ENCODE results near the gene MAOA. TPM values are rescaled to one million over a fixed set of nuclear protein-coding genes. Genes with fewer than 3 reads are reported as not detected.

The MAOA gene
- total RNA-seq, 1 donor from 2014 or later: 0.30 TPM

GRCh38 chrX:43641691-43642090 lies 14.4 kb upstream of the MAOA start:
- no peak overlapping the region for H3K4me3 Mint-ChIP-seq
- no peaks in the 10 kb centered on the region for H3K4me1 Mint-ChIP-seq
- no peaks in the 10 kb centered on the region for H3K27me3 Mint-ChIP-seq (ENCODE audit: low read depth)
- H3K9me3 Mint-ChIP-seq: peaks cover 5% of the 10 kb centered on the region
- H3K36me3 Mint-ChIP-seq (ENCODE audit: low read depth): no peaks in the 10 kb centered on the region
- DNase-seq (ENCODE audit: low read depth, low spot score): no peak
- TF ChIP-seq CTCF (conservative IDR thresholded peaks at IDR 0.05): no peak
- no peak overlapping the region for H3K27ac Mint-ChIP-seq (ENCODE audit: unreplicated experiment)

- DNase-seq (ENCODE audit: low read depth, low spot score): no peak
- H3K9me3 Mint-ChIP-seq: peaks cover 2% of the 10 kb centered on the region
- H3K4me1 Mint-ChIP-seq: no peaks in the 10 kb centered on the region
- TF ChIP-seq CTCF (conservative IDR thresholded peaks at IDR 0.05): no peak
- no peaks in the 10 kb centered on the region for H3K27me3 Mint-ChIP-seq (ENCODE audit: low read depth)
- no peak overlapping the region for H3K4me3 Mint-ChIP-seq
- no peak overlapping the region for H3K27ac Mint-ChIP-seq (ENCODE audit: unreplicated experiment)
- H3K36me3 Mint-ChIP-seq (ENCODE audit: low read depth): no peaks in the 10 kb centered on the region
These were observed 12.9 kb upstream of the MAOA start for GRCh38 chrX:43643201-43643600.

GRCh38 chrX:43643662-43644061 lies 12.4 kb upstream of the MAOA start:
- Mint-ChIP-seq H3K4me1 (no peaks in the 10 kb centered on the region), H3K36me3 (ENCODE audit: low read depth) (no peaks in the 10 kb centered on the region), H3K4me3 (no peak overlapping the region), H3K27ac (ENCODE audit: unreplicated experiment) (no peak overlapping the region), H3K27me3 (ENCODE audit: low read depth) (no peaks in the 10 kb centered on the region), H3K9me3 (peaks cover 2% of the 10 kb centered on the region)
- no peak for TF ChIP-seq CTCF (conservative IDR thresholded peaks at IDR 0.05)
- no peak for DNase-seq (ENCODE audit: low read depth, low spot score)

GRCh38 chrX:43644124-43644701 lies 11.9 kb upstream of the MAOA start:
- H3K27ac Mint-ChIP-seq (ENCODE audit: unreplicated experiment): no peak overlapping the region
- peaks cover 2% of the 10 kb centered on the region for H3K9me3 Mint-ChIP-seq
- no peaks in the 10 kb centered on the region for H3K4me1 Mint-ChIP-seq
- H3K4me3 Mint-ChIP-seq: no peak overlapping the region
- H3K27me3 Mint-ChIP-seq (ENCODE audit: low read depth): no peaks in the 10 kb centered on the region
- TF ChIP-seq CTCF (conservative IDR thresholded peaks at IDR 0.05): no peak
- no peaks in the 10 kb centered on the region for H3K36me3 Mint-ChIP-seq (ENCODE audit: low read depth)
- no peak for DNase-seq (ENCODE audit: low read depth, low spot score)

- no peak for DNase-seq (ENCODE audit: low read depth, low spot score)
- no peak for TF ChIP-seq CTCF (conservative IDR thresholded peaks at IDR 0.05)
These were observed 9.3 kb upstream of the MAOA start for GRCh38 chrX:43646800-43647199.

More at GRCh38 chrX:43646800-43647199, 9.3 kb upstream of the MAOA start:
- no peaks in the 10 kb centered on the region for H3K4me1 Mint-ChIP-seq
- H3K4me3 Mint-ChIP-seq: no peak overlapping the region
- H3K27ac Mint-ChIP-seq (ENCODE audit: unreplicated experiment): no peak overlapping the region
- no peaks in the 10 kb centered on the region for H3K27me3 Mint-ChIP-seq (ENCODE audit: low read depth)
- H3K9me3 Mint-ChIP-seq: peaks cover 2% of the 10 kb centered on the region
- no peaks in the 10 kb centered on the region for H3K36me3 Mint-ChIP-seq (ENCODE audit: low read depth)

Data from neural crest cell (in vitro differentiated cells).